22Rv1 (cell line): ENCODE data around the gene KCNK2.

Experiments used
- CTCF ChIP-seq: fragments of 450-650 bp; IDR thresholded peaks from 2 replicates; pipeline ENCODE4 v1.5.1; 2017; ENCODE audit warnings: mild to moderate bottlenecking
- ZFX ChIP-seq: fragments of 450-650 bp; IDR thresholded peaks from 2 replicates; pipeline ENCODE4 v1.6.1; 2017; ENCODE audit warnings: antibody characterized with exemption, borderline replicate concordance

GRCh38 chr1:215094381-215094780 lies 11.8 kb downstream of the KCNK2 start:
- TF ChIP-seq CTCF (no peak), ZFX (no peak)
